HT1080 (cell line): Measurements from ENCODE around the gene PMS2. TPM values are rescaled to one million over a fixed set of nuclear protein-coding genes. Genes with fewer than 3 reads are reported as not detected.
A peak's percentile ranks its signal among the peaks of the same experiment; 100 is the strongest.
"Not testable (repeated sequence)": the region's sequence is repeated elsewhere in the genome, so short reads cannot be mapped to it uniquely, and the experiment has no call there.

Source experiments
- DNase-seq: peaks from one replicate; pipeline ENCODE4 v3.0.0-alpha.2; 2015; ENCODE audit warnings: low read depth
- total RNA-seq: library from RNA; depleted of rRNA; stranded (reverse); fragments of >200 nt; shearing (Covaris generic); gene quantifications from 2 replicates; pipeline ENCODE4 v1.2.3, GENCODE V29; 2014

Gene PMS2
- total RNA-seq, 1 experiment from 2014 or later: 16.0 TPM

- DNase-seq: no peak
Observed at GRCh38 chr7:6015917-6016652, 7.2 kb upstream of the PMS2 start.

GRCh38 chr7:6012355-6013104, 3.7 kb upstream of the PMS2 start:
- no peak for DNase-seq

GRCh38 chr7:6011541-6011940, 2.7 kb upstream of the PMS2 start:
- DNase-seq: no peak

- not testable (repeated sequence) for DNase-seq
Observed at GRCh38 chr7:6010370-6010769, 1.5 kb upstream of the PMS2 start.

GRCh38 chr7:6007835-6008590, 836 bp downstream of the PMS2 start:
- not testable (repeated sequence) for DNase-seq

- DNase-seq: no peak
Observed at GRCh38 chr7:6007386-6007785, 1.5 kb downstream of the PMS2 start.

GRCh38 chr7:5997210-5997808, 11.5 kb downstream of the PMS2 start:
- peak; percentile 69 for DNase-seq

- DNase-seq: not testable (repeated sequence)
Observed at GRCh38 chr7:5987061-5987460, 21.8 kb downstream of the PMS2 start.

GRCh38 chr7:5979680-5980314, 29.1 kb downstream of the PMS2 start:
- DNase-seq: not testable (repeated sequence)

GRCh38 chr7:5973580-5973979, 35.3 kb downstream of the PMS2 start:
- not testable (repeated sequence) for DNase-seq

- not testable (repeated sequence) for DNase-seq
Observed at GRCh38 chr7:5970347-5970911, 38.4 kb downstream of the PMS2 start, which contains the start of gene RSPH10B. RSPH10B (minus strand) TSS chr7:5970689; CDS start chr7:5967116, 3,573 bp downstream.

GRCh38 chr7:5963810-5964209, 45.0 kb downstream of the PMS2 start:
- DNase-seq: not testable (repeated sequence)

GRCh38 chr7:5963205-5963604, 45.6 kb downstream of the PMS2 start:
- DNase-seq: not testable (repeated sequence)

- not testable (repeated sequence) for DNase-seq
Observed at GRCh38 chr7:5934945-5935450, 73.9 kb downstream of the PMS2 start.

GRCh38 chr7:5931905-5932644, 76.8 kb downstream of the PMS2 start:
- not testable (repeated sequence) for DNase-seq

GRCh38 chr7:5931250-5931649, 77.6 kb downstream of the PMS2 start:
- not testable (repeated sequence) for DNase-seq

- not testable (repeated sequence) for DNase-seq
Observed at GRCh38 chr7:5930290-5930689, 78.6 kb downstream of the PMS2 start.

GRCh38 chr7:5926263-5926870, 82.5 kb downstream of the PMS2 start:
- not testable (repeated sequence) for DNase-seq

- not testable (repeated sequence) for DNase-seq
Observed at GRCh38 chr7:5924630-5925029, 84.2 kb downstream of the PMS2 start.
